Transverse colon (tissue), 4 donors: ENCODE measurements around the gene ADGRF4. TPM values are rescaled to one million over a fixed set of nuclear protein-coding genes. Genes with fewer than 3 reads are reported as not detected.

Experiments used
- DNase-seq: peaks from one replicate; pipeline ENCODE4 v3.0.0-alpha.2; 2019
- H3K27ac ChIP-seq, 4 donors: fragments of 200-600 bp; sonication (generic); 2 replicates each; pipeline ENCODE4 v1.5.1; 2016 to 2018; ENCODE audit warnings: inconsistent platforms in 4 of 4
- H3K27me3 ChIP-seq: fragments of 200-600 bp; sonication (generic); 2 replicates; pipeline ENCODE4 v1.5.1; 2017; ENCODE audit warnings: inconsistent platforms
- H3K36me3 ChIP-seq, 4 donors: fragments of 200-600 bp; sonication (generic); 2 replicates each; pipeline ENCODE4 v1.5.1; 2017 to 2019; ENCODE audit warnings: inconsistent platforms in 4 of 4
- H3K4me1 ChIP-seq, 4 donors: fragments of 200-600 bp; sonication (generic); 2 replicates each; pipeline ENCODE4 v1.5.1; 2017 to 2020; ENCODE audit warnings: inconsistent platforms in 4 of 4
- H3K4me3 ChIP-seq, 4 donors: fragments of 200-600 bp; sonication (generic); 1 replicate in 1 of 4; 2 replicates in 3 of 4; pipeline versions ENCODE4 v1.5.1 to v1.6.1; 2017 to 2019; ENCODE audit warnings: inconsistent platforms in 4 of 4
- H3K9me3 ChIP-seq, 2 donors: fragments of 200-600 bp; sonication (generic); 2 replicates each; pipeline ENCODE4 v1.5.1; 2017 to 2019; ENCODE audit warnings: inconsistent platforms in 2 of 2
- CTCF ChIP-seq, 5 experiments: fragments of 200-600 bp in 3 of 5; fragments of 450-650 bp in 2 of 5; sonication (generic) in 3 of 5; IDR thresholded peaks; 1 replicate in 2 of 5; 2 replicates in 3 of 5; pipeline ENCODE4 v1.5.1; 2016 to 2017; ENCODE audit warnings: antibody characterized with exemption in 5 of 5, inconsistent platforms in 3 of 5, mild to moderate bottlenecking in 2 of 5, moderate library complexity in 1 of 5
- EP300 ChIP-seq: sonication (generic); formaldehyde crosslinking; IDR thresholded peaks from one replicate; pipeline ENCODE4 v1.6.1; 2017; ENCODE audit warnings: antibody characterized with exemption, low read depth
- POLR2A ChIP-seq: fragments of 450-650 bp; IDR thresholded peaks from one replicate; pipeline ENCODE4 v1.6.1; 2016; ENCODE audit warnings: antibody characterized with exemption, mild to moderate bottlenecking, moderate library complexity
- POLR2AphosphoS5 ChIP-seq, 3 donors: sonication (generic); formaldehyde crosslinking; IDR thresholded peaks; one replicate each; pipeline ENCODE4 v1.6.1; 2016; ENCODE audit warnings: antibody characterized with exemption in 3 of 3
- WGBS, 2 donors: methylation state at CpG; one replicate each; pipeline ENCODE4 v1.1.5; 2018; ENCODE audit warnings: low coverage in 1 of 2; 5-methylcytosine and 5-hydroxymethylcytosine counted together
- in situ Hi-C, 4 donors: fragments of 200-750 bp; cut with MboI; loops; one replicate each; pipeline versions ENCODE4 v1.15.0 to v1.15.1; 2017; ENCODE audit warnings: low sequenced_read_pairs in 3 of 4, low pct_ligation_motif_present in 1 of 4, low pct_unique_long_range_greater_than_20kb in 1 of 4
- intact Hi-C: fragments of 100-400 bp; cut with DNase I; formaldehyde crosslinking; loops from one replicate; pipeline ENCODE4 v1.15.1; 2023; ENCODE audit warnings: low total_unique reads
- total RNA-seq, 4 donors: library from RNA; depleted of rRNA; stranded (reverse); fragments of >200 nt; gene quantifications; one replicate each; pipeline ENCODE4 v1.1.0, GENCODE V29; 2016

The ADGRF4 gene
- total RNA-seq, 4 donors from 2014 or later = 2.0 to 3.5 (median 3.0) TPM; not detected in 1

DNA sequence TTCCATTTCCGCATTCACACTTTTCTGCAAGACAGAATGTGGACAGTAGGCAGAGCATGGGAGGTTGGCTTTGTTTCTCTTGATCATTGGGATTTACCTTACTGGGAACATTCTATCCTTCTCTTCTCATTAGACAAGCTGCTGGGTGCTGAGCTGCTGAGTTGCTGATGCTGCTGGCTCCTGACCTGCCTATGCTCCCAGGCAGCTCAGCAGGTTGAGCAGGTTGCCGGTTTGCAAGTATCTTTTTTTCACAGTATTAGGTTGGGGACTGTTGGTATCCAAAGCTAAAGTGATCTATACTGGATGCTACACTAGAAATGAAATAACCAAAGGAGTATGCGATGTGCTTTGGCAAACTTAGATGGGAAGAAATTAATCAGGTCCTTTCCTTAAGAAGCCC, 23.7 kb upstream of the ADGRF4 start:
- 82 to 92% methylated on average over 3 of the region's 3 CpGs for WGBS, 2 donors
- no peak for TF ChIP-seq POLR2A
- no peak for TF ChIP-seq EP300
- TF ChIP-seq CTCF (IDR thresholded peaks at IDR 0.05) = no peak
- TF ChIP-seq POLR2AphosphoS5 (IDR thresholded peaks at IDR 0.05) = no peak
- H3K27ac ChIP-seq = no peak overlapping the region
- no peaks in the 10 kb centered on the region for H3K4me1 ChIP-seq
- intact Hi-C loops = no loop called here
- no peak for DNase-seq
- H3K9me3 ChIP-seq = no peaks in the 10 kb centered on the region
- H3K4me3 ChIP-seq = no peak overlapping the region
- no peaks in the 10 kb centered on the region for H3K27me3 ChIP-seq
- H3K36me3 ChIP-seq = no peaks in the 10 kb centered on the region
- in situ Hi-C loops = no loop called here

- in situ Hi-C loops = no loop called here
- H3K36me3 ChIP-seq = no peaks in the 10 kb centered on the region
- no peak for TF ChIP-seq EP300
- TF ChIP-seq POLR2A = no peak
- TF ChIP-seq CTCF (IDR thresholded peaks at IDR 0.05) = no peak
Observed at GRCh38 chr6:47677381-47678100, 20.8 kb upstream of the ADGRF4 start.

GRCh38 chr6:47678739-47679138, 19.6 kb upstream of the ADGRF4 start:
- Histone ChIP-seq H3K4me1 (no peaks in the 10 kb centered on the region), H3K27ac (no peak overlapping the region), H3K4me3 (no peak overlapping the region), H3K27me3 (no peaks in the 10 kb centered on the region), H3K9me3 (no peaks in the 10 kb centered on the region), H3K36me3 (no peaks in the 10 kb centered on the region)
- TF ChIP-seq POLR2A = no peak
- no peak for TF ChIP-seq POLR2AphosphoS5 (IDR thresholded peaks at IDR 0.05)
- TF ChIP-seq CTCF (IDR thresholded peaks at IDR 0.05) = no peak
- TF ChIP-seq EP300 = no peak
- DNase-seq = no peak
- in situ Hi-C loops = no loop called here
- intact Hi-C loops = no loop called here
- 89% methylated on average over 1 of the region's 1 CpG; no CpG with 5 or more reads in 1 of the 2 donors for WGBS, 2 donors

More at GRCh38 chr6:47677381-47678100, 20.8 kb upstream of the ADGRF4 start:
- Histone ChIP-seq H3K27ac (no peak overlapping the region), H3K27me3 (no peaks in the 10 kb centered on the region), H3K4me1 (no peaks in the 10 kb centered on the region), H3K4me3 (no peak overlapping the region), H3K9me3 (no peaks in the 10 kb centered on the region)
- DNase-seq = no peak
- intact Hi-C loops = no loop called here
- WGBS, 2 donors = 40 to 64% methylated on average over 2 to 4 of the region's 4 CpGs

DNA sequence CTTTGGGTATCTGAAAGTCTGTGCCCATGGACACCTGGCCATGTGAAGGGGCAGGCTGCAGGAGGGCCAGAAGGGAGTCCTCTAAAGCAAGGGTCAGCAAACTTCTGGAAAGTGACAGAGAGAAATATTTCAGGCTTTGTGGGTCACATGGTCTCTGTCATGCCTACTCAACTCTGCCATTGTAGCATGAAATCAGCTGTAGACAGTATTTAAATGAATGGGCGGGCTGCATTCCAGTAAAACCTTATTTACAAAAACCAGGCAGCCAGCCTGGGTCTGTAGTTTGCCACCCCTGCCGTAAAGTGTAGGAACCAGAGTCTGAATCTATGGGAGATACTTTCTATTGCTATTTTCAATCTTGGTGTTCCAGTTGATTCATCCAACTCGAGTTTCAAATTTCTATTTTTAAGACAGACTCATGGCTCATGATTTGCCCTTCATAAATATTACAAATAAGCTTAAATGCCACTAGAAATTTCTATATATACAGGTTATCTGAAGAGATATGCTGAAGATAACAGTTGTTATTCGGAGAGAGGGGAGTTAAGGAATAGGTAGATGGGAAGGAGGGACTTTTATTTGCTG, 19.0 kb upstream of the ADGRF4 start:
- Histone ChIP-seq H3K27me3 (no peaks in the 10 kb centered on the region), H3K9me3 (no peaks in the 10 kb centered on the region), H3K36me3 (no peaks in the 10 kb centered on the region), H3K27ac (no peak overlapping the region), H3K4me3 (no peak overlapping the region), H3K4me1 (no peaks in the 10 kb centered on the region)
- WGBS, 2 donors = 55 to 78% methylated on average over 3 to 4 of the region's 4 CpGs
- DNase-seq = no peak
- TF ChIP-seq POLR2A (no peak), EP300 (no peak), POLR2AphosphoS5 (IDR thresholded peaks at IDR 0.05) (no peak), CTCF (IDR thresholded peaks at IDR 0.05) (no peak)
- in situ Hi-C loops = no loop called here
- intact Hi-C loops = no loop called here
